ENCODE measurements around the gene CRB3.

CRB3 gene

DNA sequence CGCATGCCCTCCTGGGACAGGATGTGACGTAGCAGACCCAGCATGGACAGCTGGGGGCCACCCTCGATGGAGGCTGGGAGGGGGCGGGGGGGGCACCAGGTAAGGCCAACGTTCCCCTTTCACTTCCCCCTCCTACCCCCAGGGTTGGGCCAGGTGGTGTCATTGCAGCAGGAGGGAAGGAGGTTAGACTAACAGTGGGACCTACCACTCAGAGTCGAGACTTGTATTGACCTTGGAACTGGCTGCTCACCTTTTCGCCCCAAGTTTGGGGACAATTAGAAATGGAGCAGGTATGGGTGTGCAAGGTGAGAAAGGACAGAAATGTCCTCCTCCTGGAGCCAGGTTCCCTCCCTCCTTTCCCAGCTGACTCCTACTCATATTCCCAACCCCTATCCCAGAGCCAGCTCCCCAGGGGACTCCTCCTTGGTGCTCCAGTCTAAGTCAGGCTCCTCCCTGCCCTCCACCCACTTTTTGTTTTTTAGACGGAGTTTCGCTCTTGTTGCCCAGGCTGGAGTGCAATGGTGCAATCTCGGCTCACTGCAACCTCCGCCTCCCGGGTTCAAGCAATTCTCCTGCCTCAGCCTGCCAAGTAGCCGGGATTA is 21.9 kb upstream of the CRB3 start:
- Histone ChIP-seq H3K4me3 (ENCODE audit: low read length) (no peak overlapping the region), H3K9me3 (ENCODE audit: insufficient read depth, low read depth, low read length) (no peaks in the 10 kb centered on the region), H3K9ac (ENCODE audit: low read depth, low read length) (no peak overlapping the region), H3K36me3 (ENCODE audit: insufficient read depth, low read depth, low read length) (no peaks in the 10 kb centered on the region), H3K27ac (ENCODE audit: low read length) (no peak overlapping the region), H3K4me1 (ENCODE audit: insufficient read depth, low read length) (no peaks in the 10 kb centered on the region), H3K27me3 (ENCODE audit: insufficient read depth, low read length) (no peaks in the 10 kb centered on the region)

DNA sequence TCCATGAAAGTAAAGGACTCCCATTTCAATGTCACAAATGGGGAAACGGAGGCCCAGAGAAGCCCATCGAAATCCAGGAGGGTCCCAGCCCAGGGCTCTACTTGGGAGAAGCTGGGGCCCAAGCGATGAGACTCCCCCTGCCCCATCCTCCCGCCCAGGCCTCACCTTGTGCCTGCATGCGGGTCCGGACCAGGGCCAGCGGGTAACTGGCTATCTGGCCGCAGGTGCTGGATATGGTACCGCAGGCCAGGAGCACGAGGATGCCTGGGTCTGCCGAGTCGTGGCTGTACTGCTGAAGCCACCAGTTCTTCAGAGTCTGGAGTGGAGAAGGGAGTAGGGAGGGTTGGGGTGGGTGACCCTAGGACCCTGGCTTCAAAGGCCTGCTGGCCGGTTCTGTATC is 20.1 kb upstream of the CRB3 start:
- no peaks in the 10 kb centered on the region for H3K4me1 ChIP-seq (ENCODE audit: insufficient read depth, low read length)
- no peak overlapping the region for H3K27ac ChIP-seq (ENCODE audit: low read length)
- no peaks in the 10 kb centered on the region for H3K9me3 ChIP-seq (ENCODE audit: insufficient read depth, low read depth, low read length)
- H3K36me3 ChIP-seq (ENCODE audit: insufficient read depth, low read depth, low read length): no peaks in the 10 kb centered on the region
- no peaks in the 10 kb centered on the region for H3K27me3 ChIP-seq (ENCODE audit: insufficient read depth, low read length)
- no peak overlapping the region for H3K4me3 ChIP-seq (ENCODE audit: low read length)
- no peak overlapping the region for H3K9ac ChIP-seq (ENCODE audit: low read depth, low read length)

DNA sequence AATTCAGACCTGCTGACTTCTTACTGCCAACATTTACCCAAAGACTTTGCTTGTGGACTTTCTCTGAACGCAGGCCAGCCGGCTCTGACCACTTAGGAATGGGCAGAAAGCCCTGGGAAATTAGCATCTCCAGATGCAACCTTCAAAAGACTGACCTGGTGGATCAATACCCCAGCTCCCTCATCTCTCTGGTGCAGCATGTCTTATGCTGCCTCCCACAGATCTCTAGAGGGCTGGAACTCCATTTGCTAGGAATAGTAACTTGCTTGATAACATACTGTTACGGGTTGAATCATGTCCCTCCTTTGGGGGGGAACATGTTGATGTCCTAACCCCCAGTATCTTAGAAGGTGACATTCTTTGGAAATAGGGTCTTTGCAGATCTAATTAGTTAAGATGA is 17.6 kb upstream of the CRB3 start:
- no peak overlapping the region for H3K9ac ChIP-seq (ENCODE audit: low read depth, low read length)
- H3K36me3 ChIP-seq (ENCODE audit: insufficient read depth, low read depth, low read length): no peaks in the 10 kb centered on the region
- no peak overlapping the region for H3K27ac ChIP-seq (ENCODE audit: low read length)
- no peaks in the 10 kb centered on the region for H3K9me3 ChIP-seq (ENCODE audit: insufficient read depth, low read depth, low read length)
- H3K4me3 ChIP-seq (ENCODE audit: low read length): no peak overlapping the region
- H3K4me1 ChIP-seq (ENCODE audit: insufficient read depth, low read length): no peaks in the 10 kb centered on the region
- H3K27me3 ChIP-seq (ENCODE audit: insufficient read depth, low read length): no peaks in the 10 kb centered on the region

DNA sequence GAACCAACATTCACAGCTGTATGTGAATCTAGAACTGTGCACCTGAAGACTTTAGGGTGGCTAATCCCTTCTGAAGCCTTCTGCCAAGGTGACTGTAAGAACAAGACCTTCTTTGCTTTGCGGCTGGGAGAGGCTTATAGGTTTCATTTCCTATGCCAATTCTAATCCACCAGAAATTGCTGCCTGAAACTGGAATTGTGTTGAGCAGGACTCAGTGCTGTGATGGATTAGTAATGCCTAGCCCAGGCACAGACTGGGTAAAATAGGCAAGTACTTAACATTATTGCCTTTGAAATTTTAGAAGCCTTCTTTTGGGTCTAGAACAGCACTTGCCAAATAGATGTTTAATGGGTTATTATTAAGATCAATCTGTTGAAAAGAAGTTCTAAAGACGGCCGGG is 16.0 kb upstream of the CRB3 start:
- Histone ChIP-seq H3K36me3 (ENCODE audit: insufficient read depth, low read depth, low read length) (no peaks in the 10 kb centered on the region), H3K27me3 (ENCODE audit: insufficient read depth, low read length) (no peaks in the 10 kb centered on the region), H3K27ac (ENCODE audit: low read length) (no peak overlapping the region), H3K9ac (ENCODE audit: low read depth, low read length) (no peak overlapping the region), H3K9me3 (ENCODE audit: insufficient read depth, low read depth, low read length) (no peaks in the 10 kb centered on the region), H3K4me1 (ENCODE audit: insufficient read depth, low read length) (no peaks in the 10 kb centered on the region), H3K4me3 (ENCODE audit: low read length) (no peak overlapping the region)

DNA sequence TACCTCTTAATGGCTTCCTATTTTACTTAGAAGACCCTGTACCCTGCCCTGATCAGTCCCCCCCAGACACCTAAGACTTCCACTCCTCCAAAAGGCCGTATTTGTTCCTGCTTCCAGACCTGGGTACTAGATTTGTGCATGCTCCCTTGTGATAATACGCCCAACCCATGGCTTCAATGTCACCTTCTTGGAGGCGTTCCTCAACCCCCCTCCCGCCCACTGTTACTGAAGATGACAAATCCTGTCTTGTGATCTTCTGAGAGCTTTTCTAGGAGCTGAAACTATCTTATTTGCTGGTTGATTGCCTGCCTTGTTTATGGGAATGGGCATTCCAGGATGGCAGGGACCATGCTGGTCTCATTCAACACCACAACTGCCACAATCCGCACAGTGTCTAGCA is 13.9 kb upstream of the CRB3 start:
- Histone ChIP-seq H3K27me3 (ENCODE audit: insufficient read depth, low read length) (no peaks in the 10 kb centered on the region), H3K27ac (ENCODE audit: low read length) (no peak overlapping the region), H3K36me3 (ENCODE audit: insufficient read depth, low read depth, low read length) (peaks cover 13% of the 10 kb centered on the region), H3K4me3 (ENCODE audit: low read length) (no peak overlapping the region), H3K4me1 (ENCODE audit: insufficient read depth, low read length) (no peaks in the 10 kb centered on the region), H3K9ac (ENCODE audit: low read depth, low read length) (no peak overlapping the region), H3K9me3 (ENCODE audit: insufficient read depth, low read depth, low read length) (peaks cover 8% of the 10 kb centered on the region)

DNA sequence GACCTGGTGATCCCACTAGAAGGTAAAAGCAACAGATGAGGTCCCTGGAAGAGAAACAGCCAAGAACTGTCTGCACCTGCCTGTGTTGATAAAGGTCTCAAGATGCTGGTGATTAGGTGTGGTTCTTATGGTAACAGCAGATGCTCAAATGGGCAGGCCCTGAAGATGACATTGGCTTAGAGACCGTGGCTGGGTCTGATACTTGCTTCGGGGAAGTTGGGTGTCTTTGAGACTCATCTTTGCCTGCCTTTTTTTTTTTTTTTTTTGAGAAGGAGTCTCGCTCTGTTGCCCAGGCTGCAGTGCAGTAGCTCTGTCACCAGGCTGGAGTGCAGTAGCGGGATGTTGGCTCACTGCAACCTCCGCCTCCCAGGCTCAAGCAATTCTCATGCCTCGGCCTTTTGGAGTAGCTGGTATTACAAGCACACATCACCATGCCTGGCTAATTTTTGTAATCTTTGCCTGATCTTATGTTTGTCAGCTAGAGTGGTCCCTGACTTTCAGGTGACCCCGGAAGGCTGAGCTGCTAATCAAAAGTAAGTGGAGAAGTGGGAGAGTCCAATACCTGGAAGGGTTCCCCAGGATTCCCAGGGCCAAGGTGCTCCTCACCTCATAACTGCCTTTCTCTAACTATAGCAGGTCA is 12.4 kb upstream of the CRB3 start:
- H3K27me3 ChIP-seq (ENCODE audit: insufficient read depth, low read length): no peaks in the 10 kb centered on the region
- no peak overlapping the region for H3K27ac ChIP-seq (ENCODE audit: low read length)
- no peaks in the 10 kb centered on the region for H3K4me1 ChIP-seq (ENCODE audit: insufficient read depth, low read length)
- no peak overlapping the region for H3K4me3 ChIP-seq (ENCODE audit: low read length)
- peaks cover 22% of the 10 kb centered on the region for H3K36me3 ChIP-seq (ENCODE audit: insufficient read depth, low read depth, low read length)
- H3K9me3 ChIP-seq (ENCODE audit: insufficient read depth, low read depth, low read length): peaks cover 8% of the 10 kb centered on the region
- no peak overlapping the region for H3K9ac ChIP-seq (ENCODE audit: low read depth, low read length)

DNA sequence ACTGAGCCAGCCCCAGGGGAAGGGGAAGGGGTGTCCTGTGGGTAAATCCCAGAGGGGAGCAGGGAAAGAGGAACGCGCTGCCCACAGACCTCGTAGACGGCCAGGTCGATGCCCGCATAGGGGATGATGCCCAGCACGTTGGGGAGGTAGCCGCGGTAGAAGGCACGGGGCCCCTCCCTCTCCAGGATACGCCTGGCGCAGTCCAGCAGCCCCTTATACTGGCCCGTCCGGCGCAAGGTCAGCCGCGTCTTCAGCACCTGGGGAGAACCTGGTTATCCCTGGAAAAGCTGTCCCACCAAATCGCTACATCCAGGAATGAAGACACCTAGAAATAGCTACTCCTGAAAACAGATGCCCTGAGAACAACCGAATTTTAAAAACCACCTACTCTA is 11.9 kb upstream of the CRB3 start:
- no peak overlapping the region for H3K4me3 ChIP-seq (ENCODE audit: low read length)
- H3K9ac ChIP-seq (ENCODE audit: low read depth, low read length): no peak overlapping the region
- H3K9me3 ChIP-seq (ENCODE audit: insufficient read depth, low read depth, low read length): peaks cover 8% of the 10 kb centered on the region
- H3K27me3 ChIP-seq (ENCODE audit: insufficient read depth, low read length): no peaks in the 10 kb centered on the region
- no peaks in the 10 kb centered on the region for H3K4me1 ChIP-seq (ENCODE audit: insufficient read depth, low read length)
- peaks cover 22% of the 10 kb centered on the region for H3K36me3 ChIP-seq (ENCODE audit: insufficient read depth, low read depth, low read length)
- no peak overlapping the region for H3K27ac ChIP-seq (ENCODE audit: low read length)

DNA sequence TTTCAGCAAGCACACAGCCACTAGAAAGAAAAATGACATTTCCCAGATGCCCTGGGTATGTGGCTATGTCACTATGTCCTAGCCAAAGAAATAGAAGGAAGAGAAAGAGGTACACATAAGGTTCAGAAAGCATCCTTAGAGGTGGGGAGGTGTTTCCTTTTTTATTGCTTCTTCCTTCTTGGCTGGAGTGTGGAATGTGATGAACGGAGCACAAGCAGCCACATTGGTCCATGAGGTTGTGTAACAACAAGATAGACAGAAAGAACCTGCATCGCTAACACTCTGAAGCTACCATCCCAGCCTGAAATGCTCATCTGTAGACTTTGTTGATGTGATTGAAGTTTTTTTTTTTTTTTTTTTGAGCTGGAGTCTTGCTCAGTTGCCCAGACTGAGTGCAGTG is 11.2 kb upstream of the CRB3 start:
- Histone ChIP-seq H3K9ac (ENCODE audit: low read depth, low read length) (no peak overlapping the region), H3K36me3 (ENCODE audit: insufficient read depth, low read depth, low read length) (peaks cover 22% of the 10 kb centered on the region)

GRCh38 chr19:6453951-6454565 is 10.0 kb upstream of the CRB3 start:
- Histone ChIP-seq H3K4me3 (ENCODE audit: low read length) (no peak overlapping the region), H3K27me3 (ENCODE audit: insufficient read depth, low read length) (no peaks in the 10 kb centered on the region), H3K27ac (ENCODE audit: low read length) (no peak overlapping the region), H3K9me3 (ENCODE audit: insufficient read depth, low read depth, low read length) (peaks cover 8% of the 10 kb centered on the region), H3K4me1 (ENCODE audit: insufficient read depth, low read length) (no peaks in the 10 kb centered on the region; the same call in 1 of the 2 replicates), H3K36me3 (ENCODE audit: insufficient read depth, low read depth, low read length) (peaks cover 22% of the 10 kb centered on the region), H3K9ac (ENCODE audit: low read depth, low read length) (no peak overlapping the region)

More for the DNA sequence above, 11.2 kb upstream of the CRB3 start:
- H3K4me3 ChIP-seq (ENCODE audit: low read length): no peak overlapping the region
- no peak overlapping the region for H3K27ac ChIP-seq (ENCODE audit: low read length)
- H3K27me3 ChIP-seq (ENCODE audit: insufficient read depth, low read length): no peaks in the 10 kb centered on the region
- H3K4me1 ChIP-seq (ENCODE audit: insufficient read depth, low read length): no peaks in the 10 kb centered on the region
- H3K9me3 ChIP-seq (ENCODE audit: insufficient read depth, low read depth, low read length): peaks cover 8% of the 10 kb centered on the region

- Histone ChIP-seq H3K9ac (ENCODE audit: low read depth, low read length) (no peak overlapping the region), H3K9me3 (ENCODE audit: insufficient read depth, low read depth, low read length) (peaks cover 8% of the 10 kb centered on the region), H3K27me3 (ENCODE audit: insufficient read depth, low read length) (no peaks in the 10 kb centered on the region), H3K36me3 (ENCODE audit: insufficient read depth, low read depth, low read length) (peaks cover 22% of the 10 kb centered on the region), H3K27ac (ENCODE audit: low read length) (no peak overlapping the region), H3K4me1 (ENCODE audit: insufficient read depth, low read length) (no peaks in the 10 kb centered on the region; the same call in 1 of the 2 replicates), H3K4me3 (ENCODE audit: low read length) (no peak overlapping the region)
Observed at GRCh38 chr19:6455924-6456323, 8.1 kb upstream of the CRB3 start.

GRCh38 chr19:6457958-6458694 is 5.9 kb upstream of the CRB3 start:
- H3K27ac ChIP-seq (ENCODE audit: low read length): no peak overlapping the region
- no peak overlapping the region; the same call in 1 of the 2 replicates for H3K9ac ChIP-seq (ENCODE audit: low read depth, low read length)

More at GRCh38 chr19:6457958-6458694, 5.9 kb upstream of the CRB3 start:
- Histone ChIP-seq H3K9me3 (ENCODE audit: insufficient read depth, low read depth, low read length) (peaks cover 8% of the 10 kb centered on the region), H3K4me3 (ENCODE audit: low read length) (no peak overlapping the region), H3K4me1 (ENCODE audit: insufficient read depth, low read length) (no peaks in the 10 kb centered on the region; the same call in 1 of the 2 replicates), H3K36me3 (ENCODE audit: insufficient read depth, low read depth, low read length) (peaks cover 22% of the 10 kb centered on the region), H3K27me3 (ENCODE audit: insufficient read depth, low read length) (peaks cover 10% of the 10 kb centered on the region)

All from iPS-20b (cell line).